Stimulated activated CD4-positive, alpha-beta T cell treated with anti-CD3 and anti-CD28 coated beads, Interleukin-4, amount 100 ng/mL, for 24 hours (primary cell): ENCODE measurements around the gene TNFSF9.
"Not testable (repeated sequence)": the region's sequence is repeated elsewhere in the genome, so short reads cannot be mapped to it uniquely, and the experiment has no call there.

Experiments
- DNase-seq: peaks from one replicate; pipeline ENCODE4 v3.0.0-alpha.2; 2020

TNFSF9 gene

DNA sequence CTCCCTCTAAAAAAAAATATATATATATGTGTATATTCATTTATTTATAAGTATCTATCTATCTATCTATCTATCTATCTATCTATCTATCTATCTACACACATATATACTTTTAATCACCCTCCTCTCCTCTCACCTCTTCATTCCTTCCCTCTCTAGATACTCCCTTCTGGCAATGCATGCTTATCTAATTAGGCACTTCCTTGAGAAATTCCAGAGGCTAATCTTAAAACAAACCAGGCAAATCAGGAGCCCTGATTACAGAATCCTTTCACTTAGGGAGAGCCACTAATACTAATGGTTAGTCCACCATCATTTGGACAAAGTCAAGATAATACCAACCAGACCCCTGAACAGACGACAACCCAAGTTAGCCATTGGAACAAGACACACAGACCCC lies 42.5 kb downstream of the TNFSF9 start:
- no peak for DNase-seq

DNA sequence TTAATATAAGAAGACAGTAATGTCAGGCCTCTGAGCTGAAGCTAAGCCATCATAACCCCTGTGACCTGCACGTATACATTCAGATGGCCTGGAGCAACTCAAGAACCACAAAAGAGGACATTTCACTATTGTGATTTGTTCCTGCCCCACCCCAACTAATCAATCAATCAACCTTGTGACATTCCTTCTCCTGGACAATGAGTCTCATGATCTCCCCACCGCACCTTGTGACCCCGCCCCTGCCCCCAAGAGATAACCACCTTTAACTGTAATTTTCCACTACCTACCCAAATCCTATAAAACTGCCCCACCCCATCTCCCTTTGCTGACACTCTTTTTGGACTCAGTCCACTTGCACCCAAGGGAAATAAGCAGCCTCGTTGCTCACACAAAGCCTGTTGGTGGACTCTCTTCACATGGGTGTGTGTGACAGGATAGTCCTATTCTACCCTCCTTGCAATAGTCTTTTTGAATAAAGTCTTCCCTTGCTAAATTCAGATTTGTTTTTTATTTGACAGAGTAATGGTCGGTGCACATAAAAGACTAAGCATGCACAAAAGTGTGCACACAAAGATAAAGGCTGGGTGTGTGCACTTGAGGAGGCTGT lies 46.1 kb downstream of the TNFSF9 start:
- DNase-seq: no peak

DNA sequence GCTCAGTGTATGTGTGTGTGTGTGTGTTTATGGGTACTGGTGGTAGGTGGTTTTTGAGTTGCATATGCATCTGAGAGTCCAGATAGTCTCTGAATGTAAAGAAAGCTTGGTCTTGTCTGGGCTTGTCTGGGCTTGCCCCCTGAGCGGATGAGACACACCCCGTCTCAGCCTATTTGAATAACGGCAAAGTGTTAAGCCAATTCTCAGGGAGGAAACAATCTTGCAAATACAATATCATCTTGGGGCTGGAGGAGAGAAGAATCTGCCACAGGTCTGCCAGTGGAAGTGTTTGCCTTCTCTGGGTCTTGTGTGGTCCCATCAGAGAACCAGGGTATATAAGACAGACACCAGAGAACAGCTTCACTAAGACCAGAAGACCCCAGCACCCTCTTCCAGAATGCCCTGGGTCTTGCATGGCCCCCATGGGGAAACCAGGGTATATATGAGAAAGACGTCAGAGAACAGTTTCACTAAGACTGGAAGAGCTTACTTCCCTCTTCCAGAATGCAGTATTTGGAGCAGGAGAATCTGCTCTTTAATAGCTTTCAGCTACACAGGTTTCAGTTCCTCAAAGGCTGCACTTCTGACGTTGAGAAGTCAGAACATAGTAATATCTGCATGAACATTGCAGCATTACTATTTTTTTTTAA lies 46.8 kb downstream of the TNFSF9 start:
- DNase-seq: no peak

DNA sequence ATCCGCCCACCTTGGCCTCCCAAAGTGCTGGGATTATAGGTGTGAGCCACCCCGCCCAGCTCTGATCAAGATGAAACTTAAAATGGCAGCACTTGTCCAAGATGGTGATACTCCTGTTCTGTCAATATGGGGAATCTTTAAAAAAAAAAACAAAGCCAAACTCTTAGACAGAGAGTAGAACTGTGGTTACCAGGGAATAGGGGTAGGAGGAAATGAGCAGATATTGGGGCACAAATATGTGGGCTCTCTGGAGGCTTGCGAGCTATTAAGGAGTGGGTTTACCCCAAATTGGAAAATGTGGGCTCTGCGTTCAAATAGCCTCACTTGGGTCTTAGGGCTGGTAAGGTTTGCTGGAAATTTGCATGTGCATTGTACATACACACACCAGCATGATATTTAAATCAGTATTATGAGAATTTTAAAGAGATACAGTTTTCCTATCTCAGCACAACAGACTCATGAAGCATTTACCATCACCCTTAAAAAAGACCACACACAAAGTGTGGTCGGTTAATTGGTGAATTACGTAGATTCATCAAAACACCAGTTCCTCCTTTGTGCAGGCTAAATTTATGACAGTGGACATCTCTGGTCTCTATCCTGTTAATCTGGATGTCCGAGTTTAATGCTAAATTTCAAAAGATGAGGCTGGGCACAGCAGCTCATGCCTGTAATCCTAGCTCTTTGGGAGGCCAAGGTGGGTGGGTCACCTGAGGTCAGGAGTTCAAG lies 48.8 kb downstream of the TNFSF9 start:
- DNase-seq: no peak

DNA sequence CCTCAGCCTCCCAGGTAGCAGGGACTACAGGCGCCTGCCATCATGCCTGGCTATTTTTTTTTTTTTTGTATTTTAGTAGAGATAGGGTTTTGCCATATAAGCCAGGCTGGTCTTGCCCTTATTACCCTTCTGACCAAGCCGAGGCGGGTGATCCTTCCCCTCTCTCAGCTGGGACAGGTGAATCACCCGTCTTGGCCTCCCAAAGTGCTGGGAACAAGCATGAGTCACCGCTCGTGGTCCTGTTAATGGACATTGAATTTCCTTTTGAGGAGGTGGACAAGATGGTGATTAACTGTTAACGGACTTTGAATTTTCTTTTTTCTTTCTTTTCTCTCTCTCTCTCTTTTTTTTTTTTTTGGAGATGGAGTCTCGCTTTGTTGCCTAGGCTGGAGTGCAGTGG lies 49.5 kb downstream of the TNFSF9 start:
- DNase-seq: no peak

DNA sequence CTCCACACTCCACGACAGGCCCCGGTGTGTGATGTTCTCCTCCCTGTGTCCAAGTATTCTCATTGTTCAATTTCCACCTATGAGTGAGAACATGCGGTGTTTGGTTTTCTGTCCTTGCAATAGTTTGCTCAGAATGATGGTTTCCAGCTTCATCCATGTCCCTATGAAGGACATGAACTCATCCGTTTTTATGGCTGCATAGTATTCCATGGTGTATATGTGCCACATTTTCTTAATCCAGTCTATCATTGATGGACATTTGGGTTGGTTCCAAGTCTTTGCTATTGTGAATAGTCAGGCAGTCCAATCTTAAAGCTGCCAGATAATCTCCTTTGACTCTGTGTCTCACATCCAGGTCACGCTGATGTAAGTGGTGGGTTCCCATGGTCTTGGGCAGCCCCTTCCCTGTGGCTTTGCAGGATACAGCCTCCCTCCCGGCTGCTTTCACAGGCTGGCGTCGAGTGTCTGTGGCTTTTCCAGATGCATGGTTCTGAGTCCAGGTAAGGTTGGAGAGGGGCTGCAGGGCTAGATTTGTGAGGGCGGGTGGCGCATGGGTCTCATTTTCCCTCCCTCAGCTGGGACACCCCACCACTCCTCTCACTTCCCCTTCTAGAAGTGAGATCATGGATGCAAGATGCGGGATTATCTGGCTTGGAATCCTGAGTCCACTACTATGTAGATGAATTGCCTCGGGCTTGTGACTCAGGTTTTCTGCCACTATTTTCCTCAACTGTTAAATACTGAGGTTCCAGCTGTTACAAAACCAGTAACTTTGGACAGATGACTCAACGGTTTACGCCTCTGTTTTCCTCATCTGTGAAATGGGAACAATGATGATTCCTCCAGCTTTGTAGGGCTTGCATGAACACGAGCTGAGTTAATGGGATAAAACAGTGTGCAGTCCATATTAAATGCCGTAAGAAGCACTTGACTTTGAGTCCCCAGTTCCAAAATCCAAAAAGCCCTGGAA lies 52.0 kb downstream of the TNFSF9 start:
- DNase-seq: not testable (repeated sequence)
